ENCODE results near the gene CNTN5. TPM values are rescaled to one million over a fixed set of nuclear protein-coding genes. Genes with fewer than 3 reads are reported as not detected.

CNTN5 gene
- total RNA-seq, 1 experiment from 2014 or later = not detected

- Histone ChIP-seq H3K4me1 (ENCODE audit: insufficient read depth, low read length) (peaks cover 18% of the 10 kb centered on the region), H3K4me2 (ENCODE audit: low read length) (peak overlapping the region; percentile 70; the same call in 1 of the 2 replicates), H3K36me3 (ENCODE audit: low read depth, low read length) (no peaks in the 10 kb centered on the region), H3F3A (ENCODE audit: low read length, unreplicated experiment) (no peaks in the 10 kb centered on the region), H2AFZ (ENCODE audit: low read length) (no peak overlapping the region), H3K4me3 (ENCODE audit: low read length) (no peak overlapping the region), H3K9ac (ENCODE audit: low read length) (no peak overlapping the region), H4K20me1 (ENCODE audit: low read length) (no peaks in the 10 kb centered on the region), H3K27me3 (ENCODE audit: low read length) (no peaks in the 10 kb centered on the region), H3K79me2 (ENCODE audit: low read length) (no peaks in the 10 kb centered on the region), H3K27ac (ENCODE audit: low read length) (no peak overlapping the region), H3K9me3 (ENCODE audit: low read length) (no peaks in the 10 kb centered on the region), H3K9me2 (replicated peaks; ENCODE audit: low read length) (no peaks in the 10 kb centered on the region)
- ATAC-seq = no peak
- intact Hi-C loops (cut with micrococcal nuclease) = no loop called here
- no TSS peak for BruUV-seq (replicated peaks)
- CTCF ChIA-PET = no interaction called here
- no peak for TF ChIP-seq CTCF (conservative IDR thresholded peaks at IDR 0.05; ENCODE audit: low read depth, low read length)
- no peak for TF ChIP-seq EZH2phosphoT487 (IDR thresholded peaks at IDR 0.05; ENCODE audit: borderline replicate concordance, low read length)
- TF ChIP-seq EZH2 (IDR thresholded peaks at IDR 0.05; ENCODE audit: low read length, unreplicated experiment) = no peak
- POLR2A ChIA-PET (ENCODE audit: unreplicated experiment) = no interaction called here
- no peak for DNase-seq
Measured at GRCh38 chr11:99695106-99695505, 674.4 kb downstream of the CNTN5 start.

- H3K27me3 ChIP-seq (ENCODE audit: low read length) = no peaks in the 10 kb centered on the region; the same call in 1 of the 2 replicates
- no peaks in the 10 kb centered on the region for H3K4me1 ChIP-seq (ENCODE audit: insufficient read depth, low read length)
- no peaks in the 10 kb centered on the region for H4K20me1 ChIP-seq (ENCODE audit: low read length)
- H3K4me2 ChIP-seq (ENCODE audit: low read length) = no peak overlapping the region
- no TSS peak for BruUV-seq (replicated peaks)
- no peaks in the 10 kb centered on the region for H3K36me3 ChIP-seq (ENCODE audit: low read depth, low read length)
- H3K9me3 ChIP-seq (ENCODE audit: low read length) = no peaks in the 10 kb centered on the region
- intact Hi-C loops (cut with micrococcal nuclease) = no loop called here
- no peak overlapping the region for H3K4me3 ChIP-seq (ENCODE audit: low read length)
- H2AFZ ChIP-seq (ENCODE audit: low read length) = no peak overlapping the region
- POLR2A ChIA-PET (ENCODE audit: unreplicated experiment) = no interaction called here
- TF ChIP-seq EZH2 (IDR thresholded peaks at IDR 0.05; ENCODE audit: low read length, unreplicated experiment) = no peak
- no peak for TF ChIP-seq EZH2phosphoT487 (IDR thresholded peaks at IDR 0.05; ENCODE audit: borderline replicate concordance, low read length)
- TF ChIP-seq CTCF (conservative IDR thresholded peaks at IDR 0.05; ENCODE audit: low read depth, low read length) = no peak
- CTCF ChIA-PET = no interaction called here
- DNase-seq = no peak
- ATAC-seq = no peak
- no peaks in the 10 kb centered on the region for H3K79me2 ChIP-seq (ENCODE audit: low read length)
- H3K27ac ChIP-seq (ENCODE audit: low read length) = no peak overlapping the region
- no peaks in the 10 kb centered on the region for H3K9me2 ChIP-seq (replicated peaks; ENCODE audit: low read length)
- no peak overlapping the region for H3K9ac ChIP-seq (ENCODE audit: low read length)
- no peaks in the 10 kb centered on the region for H3F3A ChIP-seq (ENCODE audit: low read length, unreplicated experiment)
Measured at GRCh38 chr11:99706848-99707247, 686.1 kb downstream of the CNTN5 start.

GRCh38 chr11:99708928-99709672 lies 688.4 kb downstream of the CNTN5 start:
- Histone ChIP-seq H3F3A (ENCODE audit: low read length, unreplicated experiment) (no peaks in the 10 kb centered on the region), H3K36me3 (ENCODE audit: low read depth, low read length) (no peaks in the 10 kb centered on the region), H4K20me1 (ENCODE audit: low read length) (no peaks in the 10 kb centered on the region), H3K27ac (ENCODE audit: low read length) (no peak overlapping the region), H3K4me3 (ENCODE audit: low read length) (no peak overlapping the region), H3K9me2 (replicated peaks; ENCODE audit: low read length) (no peaks in the 10 kb centered on the region), H3K4me2 (ENCODE audit: low read length) (no peak overlapping the region), H3K9ac (ENCODE audit: low read length) (no peak overlapping the region), H3K27me3 (ENCODE audit: low read length) (no peaks in the 10 kb centered on the region), H3K9me3 (ENCODE audit: low read length) (no peaks in the 10 kb centered on the region), H3K79me2 (ENCODE audit: low read length) (no peaks in the 10 kb centered on the region), H2AFZ (ENCODE audit: low read length) (no peak overlapping the region), H3K4me1 (ENCODE audit: insufficient read depth, low read length) (no peaks in the 10 kb centered on the region)
- DNase-seq = no peak
- POLR2A ChIA-PET (ENCODE audit: unreplicated experiment) = no interaction called here
- TF ChIP-seq EZH2phosphoT487 (IDR thresholded peaks at IDR 0.05; ENCODE audit: borderline replicate concordance, low read length) (no peak), EZH2 (IDR thresholded peaks at IDR 0.05; ENCODE audit: low read length, unreplicated experiment) (no peak), CTCF (conservative IDR thresholded peaks at IDR 0.05; ENCODE audit: low read depth, low read length) (no peak)
- CTCF ChIA-PET = no interaction called here
- ATAC-seq = no peak
- BruUV-seq (replicated peaks) = no TSS peak
- intact Hi-C loops (cut with micrococcal nuclease) = no loop called here
